HG03521 (cell line): ENCODE measurements around the gene RAB44.
"Not testable (repeated sequence)": the region's sequence is repeated elsewhere in the genome, so short reads cannot be mapped to it uniquely, and the experiment has no call there.

Experiments
- ATAC-seq: cut with Tn5 transposase; IDR thresholded peaks from one replicate; pipeline ENCODE4 v1.9.1; 2021; ENCODE audit warnings: mild to moderate bottlenecking, moderate library complexity; ENCODE audit not compliant: unreplicated experiment

RAB44 gene

GRCh38 chr6:36686668-36687513 lies 10.7 kb upstream of the RAB44 start:
- ATAC-seq, result no peak

- ATAC-seq, result no peak
These were observed 9.4 kb upstream of the RAB44 start for GRCh38 chr6:36688063-36688738.

DNA sequence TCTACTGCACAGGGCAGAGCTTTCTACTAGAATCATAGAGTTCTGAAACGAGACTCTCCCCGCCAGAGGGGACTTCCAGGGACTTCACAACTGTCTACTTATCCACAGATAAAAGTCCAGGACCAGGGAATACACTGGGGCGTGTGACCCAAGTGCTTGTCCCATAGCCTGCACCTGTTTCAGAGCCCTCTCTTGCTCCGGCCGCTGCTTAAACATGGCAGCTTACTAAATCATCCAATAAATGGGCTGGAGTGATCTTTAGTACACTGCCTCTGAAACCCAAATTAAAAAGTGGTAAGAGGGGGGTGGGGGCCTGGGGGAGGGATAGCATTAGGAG lies 8.9 kb upstream of the RAB44 start:
- ATAC-seq, result no peak

GRCh38 chr6:36691011-36691410 lies 6.6 kb upstream of the RAB44 start:
- no peak for ATAC-seq

DNA sequence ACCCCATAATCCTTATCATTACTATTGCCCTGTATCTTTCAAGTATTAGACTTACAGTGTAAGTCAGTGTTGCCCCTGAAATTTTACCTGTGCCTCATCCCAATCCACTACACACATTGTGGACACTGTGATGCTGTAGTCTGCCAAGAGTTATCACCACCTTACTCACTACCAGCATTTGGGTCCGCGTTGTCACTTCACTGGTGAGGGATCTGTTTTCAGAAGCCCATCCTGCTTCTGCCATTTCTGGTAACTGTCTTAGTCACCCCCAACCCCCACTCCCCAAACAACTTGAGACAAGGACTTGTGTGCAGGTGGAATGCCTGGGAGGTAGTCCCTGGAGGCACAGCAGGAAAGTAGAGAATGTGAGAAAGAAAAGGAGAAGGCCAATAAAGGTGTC lies 6.0 kb upstream of the RAB44 start:
- ATAC-seq, result no peak

- ATAC-seq, result peak; percentile 63
These were observed 5.4 kb upstream of the RAB44 start for GRCh38 chr6:36692220-36692619.

DNA sequence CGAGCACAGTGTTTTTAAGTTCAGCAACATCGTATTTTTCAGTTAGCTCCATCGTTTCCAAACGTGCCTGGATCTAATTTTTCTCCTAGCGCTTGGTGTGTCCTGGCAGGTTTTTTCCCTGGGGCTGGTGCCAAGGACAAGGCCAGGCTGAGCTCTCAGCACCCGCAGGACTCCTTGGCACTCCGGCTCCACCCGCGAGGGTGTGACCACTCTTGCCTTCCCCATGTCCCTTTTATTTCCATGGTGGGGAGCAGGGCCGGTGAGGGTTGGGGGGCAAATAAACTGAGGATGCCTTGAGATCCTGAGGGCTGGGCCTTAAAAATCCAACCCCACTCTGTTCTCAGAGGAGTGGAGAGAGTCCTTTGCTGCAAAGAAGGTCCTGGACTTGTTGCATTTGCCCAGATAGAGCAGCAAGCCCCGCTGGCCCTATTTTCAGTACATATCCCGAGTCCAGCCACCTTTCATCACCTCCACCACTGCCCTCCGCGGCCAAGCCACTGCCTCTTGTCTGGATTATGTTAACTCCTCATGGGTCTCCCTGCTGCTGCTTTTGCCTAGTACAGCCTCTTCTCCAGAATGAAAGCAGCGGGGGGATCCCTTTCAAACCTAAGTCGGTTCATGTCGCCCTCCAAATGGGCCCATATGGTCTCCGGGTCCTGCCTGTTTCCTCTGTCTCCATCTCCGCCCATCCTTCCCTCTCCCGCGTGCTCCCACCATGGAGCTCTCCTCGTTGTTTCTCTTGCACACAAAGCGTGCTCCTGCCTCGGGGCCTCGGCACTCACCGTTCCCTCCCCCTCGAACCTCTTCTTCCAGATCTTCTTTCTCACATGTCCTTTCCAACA lies 4.5 kb upstream of the RAB44 start:
- no peak for ATAC-seq

DNA sequence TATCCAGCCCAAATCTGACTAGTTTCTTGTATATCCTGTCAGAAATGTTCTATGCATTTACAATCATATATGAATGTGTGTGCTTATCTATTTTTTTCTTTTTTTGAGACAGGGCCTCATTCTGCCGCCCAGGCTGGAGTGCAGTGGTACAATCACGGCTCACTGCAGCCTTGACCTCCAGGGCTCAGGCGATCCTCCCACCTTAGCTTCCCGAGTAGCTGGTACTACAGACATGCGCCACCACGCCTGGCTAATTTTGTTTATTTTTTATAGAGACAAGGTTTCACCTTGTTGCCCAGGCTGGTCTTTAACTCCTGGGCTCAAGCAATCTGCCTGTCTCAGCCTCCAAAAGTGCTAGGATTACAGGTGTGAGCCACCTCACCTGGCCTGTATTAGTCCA lies 3.0 kb upstream of the RAB44 start:
- no peak for ATAC-seq

DNA sequence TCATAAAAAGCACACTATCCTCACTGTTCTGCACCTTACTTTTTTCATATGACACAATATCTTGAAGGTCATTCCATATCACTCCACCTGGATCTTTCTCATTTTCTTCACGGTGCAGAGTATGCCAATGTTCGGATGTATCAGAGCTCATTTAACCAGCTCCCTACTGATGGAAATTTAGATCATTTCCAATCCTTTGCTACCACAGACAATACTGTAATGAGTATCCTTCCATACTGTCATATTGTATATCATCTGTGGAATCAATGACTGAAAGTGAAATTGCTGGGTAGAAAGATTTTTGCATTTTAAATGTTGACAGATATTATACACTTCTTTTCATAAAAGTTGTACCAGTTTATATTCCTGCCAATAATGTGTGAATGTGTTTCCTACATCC lies 2.2 kb upstream of the RAB44 start:
- ATAC-seq, result no peak

DNA sequence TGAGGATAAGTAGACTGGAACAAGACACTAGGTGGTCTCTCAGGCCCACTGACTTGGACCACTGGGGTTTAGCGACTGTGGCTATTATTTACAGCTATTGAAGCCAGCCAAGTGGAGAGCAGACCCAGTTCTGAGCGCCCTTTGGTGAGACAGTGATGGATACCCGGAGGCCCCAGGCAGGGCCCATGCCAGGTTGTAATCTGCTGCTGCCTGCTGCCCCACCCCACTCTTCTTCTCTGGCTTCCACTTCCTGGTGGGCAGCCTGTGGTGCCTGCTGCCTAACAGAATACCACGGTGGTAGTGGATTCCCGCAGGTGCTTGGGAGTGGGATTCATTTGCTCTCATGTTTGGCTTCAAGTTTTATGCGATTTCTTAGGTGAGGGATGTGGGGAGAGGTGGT lies 570 bp downstream of the RAB44 start:
- no peak for ATAC-seq

- no peak for ATAC-seq
These were observed 1.2 kb downstream of the RAB44 start for GRCh38 chr6:36698871-36699271.

DNA sequence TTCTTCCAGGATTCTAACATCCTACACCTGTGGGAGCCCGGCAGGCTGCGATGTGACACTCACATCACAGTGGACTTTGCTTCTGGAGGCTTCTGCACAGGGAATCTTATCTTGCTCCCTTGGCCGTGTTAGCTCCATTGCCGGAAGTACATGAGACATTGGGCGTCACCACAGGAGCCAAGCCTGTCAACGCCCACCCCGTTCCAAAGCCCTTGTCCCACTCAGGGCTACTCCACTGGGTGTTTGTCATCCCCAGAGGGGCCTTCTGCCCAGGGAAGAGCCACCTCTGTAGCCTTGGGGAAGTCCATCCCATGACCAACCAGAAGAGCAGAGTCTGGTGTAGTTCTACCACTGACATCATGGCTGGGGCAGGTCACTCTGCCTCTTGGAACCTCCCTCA lies 1.7 kb downstream of the RAB44 start:
- ATAC-seq, result no peak

DNA sequence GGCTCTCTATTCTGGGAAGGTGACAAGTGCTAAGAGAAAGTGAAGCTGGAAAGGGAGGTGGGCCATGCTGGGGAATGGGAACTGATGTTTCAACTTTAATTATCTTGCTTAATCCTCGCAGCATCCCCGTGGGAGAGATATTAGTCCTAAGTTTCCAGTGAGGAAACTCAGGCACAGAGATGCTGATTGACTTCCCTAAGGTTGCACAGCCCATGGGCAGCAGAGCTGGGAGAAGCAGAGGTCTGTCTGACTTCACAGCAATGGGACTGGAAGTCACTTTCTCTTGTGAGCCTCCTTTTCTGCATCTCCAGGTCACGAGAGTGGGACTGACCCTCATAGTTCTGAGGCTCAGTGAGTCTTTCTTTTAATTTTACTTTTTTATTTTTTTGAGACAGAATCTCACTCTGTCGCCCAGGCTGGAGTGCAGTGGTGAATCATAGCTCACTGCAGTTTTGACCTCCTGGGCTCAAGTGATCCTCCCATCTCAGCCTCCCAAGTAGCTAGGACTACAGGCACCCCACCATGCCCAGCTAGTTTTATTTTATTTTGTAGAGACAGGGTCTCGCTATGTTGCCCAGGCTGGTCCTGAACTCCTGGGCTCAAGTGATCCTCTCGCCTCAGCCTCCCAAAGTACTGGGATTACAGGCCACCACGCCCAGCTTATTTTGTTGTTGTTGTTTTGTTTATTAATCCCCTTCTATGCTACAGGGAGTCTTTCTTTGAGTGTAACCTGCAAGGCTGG lies 2.6 kb downstream of the RAB44 start:
- ATAC-seq, result no peak

DNA sequence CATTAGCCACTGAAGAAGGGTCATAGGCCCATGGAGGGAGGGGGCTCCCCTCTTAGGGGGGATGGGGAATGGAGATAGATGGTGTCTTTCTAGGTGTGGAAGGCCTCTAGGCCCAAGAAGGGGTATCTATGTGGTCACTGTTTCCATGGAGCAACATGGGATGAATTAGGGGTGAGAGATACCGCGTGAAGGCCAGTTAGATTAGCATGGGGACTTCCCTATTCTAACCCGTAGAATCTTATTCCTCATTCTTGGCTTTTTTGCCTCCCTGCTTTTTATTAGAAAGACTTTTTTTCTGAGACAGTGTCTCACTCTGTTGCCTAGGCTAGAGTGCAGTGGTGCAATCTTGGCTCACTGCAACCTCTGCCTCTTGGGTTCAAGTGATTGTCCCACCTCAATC lies 3.2 kb downstream of the RAB44 start:
- ATAC-seq, result no peak

DNA sequence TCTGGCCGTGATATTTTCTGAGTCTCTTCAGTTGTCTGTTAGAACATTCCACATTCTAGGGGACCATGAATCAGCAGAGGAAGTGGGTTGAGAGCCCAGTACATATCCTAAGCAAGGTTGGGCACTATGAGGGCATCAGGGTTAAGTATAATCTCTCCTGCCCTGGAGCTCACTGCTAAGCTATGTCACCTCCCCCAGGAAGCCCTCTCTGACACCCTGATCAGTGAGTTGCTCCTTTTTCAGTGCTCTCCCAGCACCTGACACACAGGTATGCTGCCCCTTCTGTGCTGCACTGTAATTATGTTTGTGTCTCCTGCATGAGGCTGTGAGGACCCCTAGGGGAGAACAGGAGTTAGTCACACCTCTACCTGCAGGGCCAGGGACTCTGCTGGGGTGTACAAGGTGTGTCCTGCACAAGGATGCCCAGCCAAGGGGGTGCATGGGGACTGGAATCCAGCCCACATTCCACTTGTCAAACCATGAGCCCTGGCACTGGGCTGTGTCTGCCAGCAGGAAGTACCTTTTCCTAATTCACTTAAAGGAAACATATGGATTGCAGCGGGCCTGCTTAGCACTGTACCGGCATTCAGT lies 3.9 kb downstream of the RAB44 start:
- ATAC-seq, result no peak

- ATAC-seq, result no peak
These were observed 5.0 kb downstream of the RAB44 start for GRCh38 chr6:36702656-36703055.

GRCh38 chr6:36703081-36703606 lies 5.5 kb downstream of the RAB44 start:
- no peak for ATAC-seq

- no peak for ATAC-seq
These were observed 6.4 kb downstream of the RAB44 start for GRCh38 chr6:36703982-36704381.

DNA sequence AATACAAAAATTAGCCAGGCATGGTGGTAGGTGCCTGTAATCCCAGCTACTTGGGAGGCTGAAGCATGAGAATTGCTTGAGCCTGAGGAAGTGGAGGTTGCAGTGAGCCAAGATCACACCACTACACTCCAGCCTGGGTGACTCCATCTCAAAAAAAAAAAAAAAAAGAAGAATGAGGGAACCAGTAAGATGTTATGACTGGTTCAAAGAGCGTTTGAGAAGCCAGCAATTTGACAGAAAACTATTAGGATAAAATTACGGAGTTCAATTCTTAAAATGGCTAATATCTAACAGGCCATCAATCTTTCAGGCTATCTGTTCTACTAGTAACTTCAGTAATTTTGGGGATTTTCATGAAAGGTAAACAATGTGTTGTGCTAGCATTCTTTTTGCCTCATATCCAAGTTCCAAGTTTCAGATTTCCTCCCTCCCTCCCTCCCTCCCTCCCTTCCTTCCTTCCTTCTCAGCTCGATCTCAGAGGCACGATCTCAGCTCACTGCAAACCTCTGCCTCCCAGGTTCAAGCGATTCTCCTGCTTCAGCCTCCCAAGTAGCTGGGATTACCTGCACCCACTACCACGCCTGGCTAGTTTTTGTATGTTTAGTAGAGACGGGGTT lies 7.4 kb downstream of the RAB44 start:
- ATAC-seq, result not testable (repeated sequence)

DNA sequence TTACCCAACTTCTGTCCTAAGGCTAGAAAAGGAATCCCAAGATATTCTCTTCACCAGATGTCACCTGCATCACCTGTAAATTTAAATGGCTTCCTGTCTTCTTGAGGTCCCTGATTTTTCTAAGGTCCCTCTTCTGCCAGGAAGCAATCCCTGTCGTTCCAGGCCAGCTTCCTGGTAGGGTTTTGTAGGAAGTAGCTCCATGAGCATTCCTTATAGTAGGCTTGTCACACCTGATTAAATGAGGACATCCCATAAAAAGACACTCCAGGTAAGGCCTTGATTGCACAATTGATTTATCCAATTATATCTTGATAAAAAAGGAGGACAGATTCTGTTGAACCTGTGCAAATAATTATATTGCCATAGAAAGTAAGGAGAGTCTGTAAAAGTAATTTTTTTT lies 8.7 kb downstream of the RAB44 start:
- no peak for ATAC-seq
